GM18517 (cell line): ENCODE results near the gene ABHD6.
A peak's percentile ranks its signal among the peaks of the same experiment; 100 is the strongest.
"Not testable (repeated sequence)": the region's sequence is repeated elsewhere in the genome, so short reads cannot be mapped to it uniquely, and the experiment has no call there.

Experiments used
- ATAC-seq: cut with Tn5 transposase; IDR thresholded peaks from one replicate; pipeline ENCODE4 v1.9.1; 2021; ENCODE audit warnings: mild to moderate bottlenecking, moderate library complexity; ENCODE audit not compliant: unreplicated experiment

Gene ABHD6

DNA sequence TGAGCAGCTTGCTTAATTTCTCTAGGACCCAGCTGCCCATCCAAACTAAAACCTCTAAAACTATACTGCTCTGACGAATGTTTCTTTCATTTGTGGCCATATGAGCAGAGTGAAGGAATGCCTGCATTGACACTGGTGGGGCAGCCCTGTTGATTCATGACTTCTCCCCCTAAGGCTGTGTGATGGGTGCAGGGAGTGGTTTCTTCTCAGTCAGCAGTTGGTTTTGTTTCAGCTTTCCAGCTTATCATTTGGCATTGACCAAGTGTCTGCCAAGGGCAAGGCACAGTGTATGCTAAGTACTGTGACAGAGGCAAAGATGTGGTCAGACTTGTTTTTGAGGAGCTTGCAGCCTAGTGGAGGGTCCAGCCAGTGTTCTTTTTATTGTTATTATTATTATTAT lies 4.7 kb downstream of the ABHD6 start:
- no peak for ATAC-seq

GRCh38 chr3:58242860-58243259 lies 5.3 kb downstream of the ABHD6 start:
- ATAC-seq: not testable (repeated sequence)

- no peak for ATAC-seq
Observed at GRCh38 chr3:58243976-58244585, 6.5 kb downstream of the ABHD6 start.

DNA sequence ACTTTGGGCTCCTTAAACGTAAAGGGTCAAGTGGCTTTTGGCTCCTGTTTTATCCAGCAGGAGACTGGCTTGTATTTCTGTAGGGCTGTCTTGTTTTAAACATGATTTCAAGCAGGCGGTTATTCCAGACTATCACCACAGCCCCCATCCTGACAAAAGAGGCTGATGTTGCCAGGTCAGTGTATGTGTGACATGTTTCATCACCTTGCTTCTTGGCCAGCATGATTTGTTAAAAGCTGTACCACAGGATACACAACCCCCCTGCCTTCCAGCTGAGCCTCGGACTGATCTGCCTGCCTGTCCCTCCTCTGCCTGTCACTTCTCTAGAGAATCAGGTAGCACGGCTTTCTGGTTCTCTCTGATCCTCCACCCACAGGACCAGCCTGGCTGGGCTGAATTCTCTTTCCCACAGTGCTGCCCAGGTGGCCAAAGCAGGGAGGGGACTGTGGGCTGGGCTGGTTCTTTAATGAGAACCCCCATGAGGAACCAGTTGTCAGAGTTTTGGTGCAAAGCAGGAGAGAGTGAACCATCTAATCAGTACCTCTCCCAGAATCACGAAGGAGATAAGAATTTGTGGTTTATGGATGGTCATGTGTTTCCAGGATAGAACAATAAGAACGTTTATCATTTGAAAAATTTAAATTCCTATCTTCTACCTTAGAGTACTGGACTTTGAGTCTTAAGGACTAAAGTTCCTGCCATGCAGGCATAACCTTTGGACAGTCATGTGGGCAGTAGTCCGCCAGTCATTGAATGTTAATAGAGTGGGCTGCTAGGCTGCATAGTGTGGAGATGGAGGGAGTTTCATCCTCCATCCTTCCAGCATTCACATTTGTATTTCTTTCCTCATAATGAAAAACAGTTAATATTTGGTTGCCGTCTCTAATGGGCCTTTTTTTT lies 8.8 kb downstream of the ABHD6 start:
- no peak for ATAC-seq

DNA sequence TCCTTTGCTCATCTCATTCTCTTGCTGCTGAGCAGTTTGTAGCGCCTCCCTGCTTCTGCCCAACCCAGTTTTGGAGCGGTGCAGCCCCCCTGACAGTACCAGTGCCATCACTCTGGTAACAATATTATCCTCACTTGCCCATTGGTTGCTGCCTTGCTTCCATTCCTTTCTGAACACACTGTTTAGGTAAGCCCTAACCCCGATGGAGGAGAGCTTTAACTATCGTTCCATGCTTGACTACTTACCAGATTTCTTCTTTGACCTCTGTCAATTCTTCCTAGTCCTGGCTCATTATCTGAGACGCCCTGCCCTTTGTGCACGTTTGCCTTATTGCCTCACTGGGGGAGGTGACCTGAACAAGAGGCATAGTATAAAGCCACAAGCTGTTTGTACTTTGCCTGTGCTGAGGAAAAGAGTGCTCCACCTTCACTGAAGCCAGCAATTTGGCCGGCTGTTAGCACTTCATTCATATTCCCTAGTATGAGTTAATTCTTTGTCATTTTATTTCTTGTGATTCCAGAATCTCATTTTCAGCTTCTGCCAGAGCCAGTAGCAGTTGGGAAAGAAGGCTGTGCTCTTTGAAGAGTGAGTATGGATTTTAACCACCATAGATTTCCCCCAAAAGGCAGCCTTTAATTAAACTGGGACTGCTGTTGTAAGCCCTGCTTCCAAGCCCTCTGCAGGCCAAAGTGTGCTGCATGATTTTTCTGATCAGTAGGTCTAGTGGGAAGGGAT lies 11.9 kb downstream of the ABHD6 start:
- ATAC-seq: no peak

DNA sequence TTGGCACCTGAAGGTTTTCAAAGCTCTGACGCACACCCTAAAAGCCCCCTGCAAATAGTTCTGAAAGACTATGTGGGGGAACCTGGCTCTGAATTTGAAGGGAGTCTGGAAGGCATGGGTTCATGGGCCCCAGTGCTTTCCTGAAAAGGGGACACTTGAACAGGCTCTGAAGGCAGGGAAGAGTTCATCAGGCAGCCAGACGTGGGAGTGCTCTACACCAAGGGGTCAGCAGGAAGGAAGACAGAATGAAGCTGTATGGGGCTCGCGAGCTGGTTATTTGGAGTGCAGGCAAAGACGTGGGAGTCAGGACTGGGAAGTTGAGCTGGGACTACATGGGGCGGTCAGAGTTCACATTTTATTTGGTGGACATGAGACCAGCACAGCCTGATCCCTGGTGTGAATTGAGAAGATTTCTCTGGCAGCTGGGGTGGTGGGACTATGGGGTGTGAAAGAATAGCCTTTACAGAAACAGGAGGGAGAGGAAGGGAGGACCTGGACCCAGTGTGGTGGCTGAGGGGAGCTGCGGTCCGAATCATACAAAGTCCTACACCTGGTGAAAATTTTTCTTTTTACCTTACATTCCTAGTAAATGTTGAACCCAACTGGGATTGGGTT lies 12.6 kb downstream of the ABHD6 start:
- ATAC-seq: no peak

DNA sequence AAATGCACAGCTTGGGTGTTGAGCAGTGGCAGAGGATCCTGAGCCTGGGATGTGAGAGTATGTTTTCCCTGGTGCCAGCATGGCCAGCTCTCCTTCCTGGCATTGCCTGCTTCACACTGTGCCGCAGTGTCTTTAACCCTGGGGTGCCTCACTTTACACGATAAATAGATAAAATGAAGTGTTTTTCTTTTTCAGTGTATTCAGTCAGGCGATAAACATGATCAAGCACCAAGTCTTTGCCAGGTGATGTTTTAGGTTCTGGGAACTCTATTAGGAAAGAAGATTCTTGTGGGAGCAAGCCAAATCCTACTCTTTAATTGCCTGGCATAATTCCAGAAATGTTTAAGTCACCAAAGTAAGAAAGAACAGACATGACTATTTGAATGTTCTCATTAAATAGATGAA lies 14.0 kb downstream of the ABHD6 start:
- ATAC-seq: no peak

GRCh38 chr3:58254144-58254543 lies 16.6 kb downstream of the ABHD6 start:
- no peak for ATAC-seq

- ATAC-seq: no peak
Observed at GRCh38 chr3:58256061-58256460, 18.5 kb downstream of the ABHD6 start.

- ATAC-seq: no peak
Observed at GRCh38 chr3:58256511-58256910, 18.9 kb downstream of the ABHD6 start.

DNA sequence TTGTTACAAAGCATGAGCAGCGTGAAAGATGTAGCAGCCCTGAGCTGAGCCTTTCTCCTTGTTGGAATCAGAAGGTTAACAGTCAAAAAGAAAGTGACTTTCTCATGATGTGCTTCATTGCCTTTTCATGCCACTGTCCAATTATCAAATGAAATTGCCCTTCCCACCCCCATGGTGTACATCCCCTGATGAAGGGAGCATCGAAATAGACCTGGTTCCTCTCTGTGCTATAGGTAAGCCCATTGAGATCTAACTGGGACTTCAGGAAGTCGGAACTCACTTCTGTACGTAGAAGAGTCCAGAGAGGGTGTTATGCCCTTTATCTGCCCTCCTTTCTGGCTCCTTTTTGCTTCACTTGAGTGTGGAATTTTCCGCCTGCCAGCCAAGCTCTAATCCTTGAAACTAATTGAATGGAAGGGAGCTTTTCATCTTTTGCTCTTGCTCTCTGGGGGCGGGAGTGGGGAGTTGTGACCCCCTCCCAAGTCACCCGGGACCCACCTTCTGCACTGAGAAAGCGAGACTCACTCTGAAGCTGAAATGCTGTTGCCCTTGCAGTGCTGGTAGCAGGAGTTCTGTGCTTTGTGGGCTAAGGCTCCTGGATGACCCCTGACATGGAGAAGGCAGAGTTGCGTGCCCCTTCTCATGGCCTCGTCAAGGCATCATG lies 20.9 kb downstream of the ABHD6 start:
- ATAC-seq: no peak

DNA sequence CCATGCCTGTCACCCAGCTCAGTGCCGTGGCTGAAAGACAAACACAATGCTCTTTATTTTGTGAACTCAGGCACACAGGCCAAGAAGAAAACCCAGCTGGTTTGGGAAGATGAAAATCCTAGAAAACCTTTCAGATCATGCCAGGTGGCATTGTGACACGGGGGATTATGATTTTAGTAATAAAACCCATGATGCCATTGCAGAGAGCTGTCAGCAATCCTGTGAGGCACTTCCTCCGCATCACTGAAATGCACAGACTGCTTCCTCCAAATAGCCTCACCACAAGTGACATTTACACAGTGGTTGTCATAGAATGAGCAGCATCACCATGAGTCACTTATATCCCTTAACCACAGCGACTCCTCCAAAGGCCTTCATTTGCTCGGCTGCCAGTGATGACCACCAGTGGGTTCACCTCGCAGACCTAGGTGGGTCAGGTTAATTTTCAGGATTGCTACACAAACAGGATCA lies 22.7 kb downstream of the ABHD6 start:
- no peak for ATAC-seq

GRCh38 chr3:58260733-58261132 lies 23.1 kb downstream of the ABHD6 start:
- no peak for ATAC-seq

DNA sequence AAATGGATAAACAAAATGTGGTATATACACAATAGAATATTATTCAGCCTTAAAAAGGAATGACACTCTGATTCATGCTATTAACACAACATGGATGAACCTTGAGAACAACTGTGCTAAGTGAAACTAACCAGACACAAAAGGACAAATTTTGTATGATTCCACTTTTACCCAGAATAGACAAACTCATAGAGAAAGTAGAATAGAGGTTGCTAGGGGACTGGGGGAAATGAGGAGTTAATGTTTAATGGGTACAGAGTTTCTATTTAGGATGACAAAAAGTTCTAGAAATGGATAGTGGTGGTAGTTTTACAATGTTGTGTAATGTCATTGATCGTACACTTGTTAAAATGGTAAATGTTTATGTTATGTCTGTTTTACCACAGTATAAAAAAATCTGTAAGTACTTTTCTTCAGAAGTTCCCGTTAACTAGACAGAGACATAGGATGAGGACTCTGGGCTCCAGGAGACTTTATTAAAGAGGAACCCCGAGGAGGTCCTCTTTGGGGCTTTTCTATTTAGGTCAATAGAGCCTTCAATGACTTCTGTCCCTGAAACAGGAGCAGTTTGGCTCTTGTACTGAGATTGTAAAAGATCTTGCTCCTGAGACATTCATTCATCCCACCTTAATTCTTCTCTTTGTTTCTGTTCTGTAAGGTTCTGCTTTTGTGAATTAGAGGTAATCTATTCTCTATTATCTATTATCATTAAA lies 24.5 kb downstream of the ABHD6 start:
- peak; percentile 78 for ATAC-seq

GRCh38 chr3:58266577-58266976 lies 29.0 kb downstream of the ABHD6 start:
- ATAC-seq: no peak

GRCh38 chr3:58267543-58267942 lies 30.0 kb downstream of the ABHD6 start:
- ATAC-seq: not testable (repeated sequence)

DNA sequence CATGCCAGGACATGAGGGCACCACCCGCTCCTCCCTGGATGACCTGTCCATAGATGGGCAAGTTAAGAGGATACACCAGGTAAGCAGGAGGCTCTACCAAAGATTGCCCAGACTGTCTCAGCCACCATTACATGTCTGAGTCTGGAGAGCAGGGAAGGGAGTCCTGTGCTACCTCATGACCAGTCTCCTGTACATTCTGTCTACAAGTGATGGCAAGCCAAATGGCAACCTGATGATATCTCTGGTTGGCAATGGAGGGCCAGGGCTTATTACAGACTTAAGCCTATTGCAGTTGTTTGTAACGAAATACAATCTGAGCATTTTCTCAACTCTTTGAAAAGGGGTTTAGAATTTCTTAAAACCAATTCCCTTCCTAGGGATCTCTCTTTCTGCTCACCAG lies 31.8 kb downstream of the ABHD6 start:
- ATAC-seq: no peak

GRCh38 chr3:58270485-58270884 lies 32.9 kb downstream of the ABHD6 start:
- ATAC-seq: no peak

DNA sequence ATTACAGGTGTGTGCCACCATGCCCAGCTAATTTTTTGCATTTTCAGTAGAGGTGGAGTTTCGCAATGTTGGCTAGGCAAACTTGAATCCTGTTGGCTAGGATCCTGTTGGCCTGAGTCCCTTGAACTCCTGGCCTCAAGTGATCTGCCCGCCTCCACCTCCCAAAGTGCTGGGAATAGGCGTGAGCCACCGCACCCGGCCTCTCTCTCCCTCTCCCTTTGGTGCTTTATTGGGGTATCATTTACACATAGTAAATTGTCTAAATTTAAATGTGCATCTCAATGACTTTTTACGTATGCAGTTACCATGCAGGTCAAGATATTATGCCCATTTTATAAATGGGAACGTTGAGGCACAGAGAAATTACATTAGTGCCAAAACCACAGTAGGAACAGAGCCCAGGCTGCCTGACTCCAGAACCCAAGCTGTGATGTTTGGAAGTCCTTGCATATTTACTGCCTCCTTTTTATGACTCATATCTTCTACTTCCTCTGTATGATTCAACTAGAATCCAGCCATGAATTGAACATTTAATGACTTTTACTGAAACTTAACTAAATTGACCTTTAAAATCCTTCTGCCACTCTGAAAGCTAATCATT lies 34.4 kb downstream of the ABHD6 start:
- ATAC-seq: no peak

DNA sequence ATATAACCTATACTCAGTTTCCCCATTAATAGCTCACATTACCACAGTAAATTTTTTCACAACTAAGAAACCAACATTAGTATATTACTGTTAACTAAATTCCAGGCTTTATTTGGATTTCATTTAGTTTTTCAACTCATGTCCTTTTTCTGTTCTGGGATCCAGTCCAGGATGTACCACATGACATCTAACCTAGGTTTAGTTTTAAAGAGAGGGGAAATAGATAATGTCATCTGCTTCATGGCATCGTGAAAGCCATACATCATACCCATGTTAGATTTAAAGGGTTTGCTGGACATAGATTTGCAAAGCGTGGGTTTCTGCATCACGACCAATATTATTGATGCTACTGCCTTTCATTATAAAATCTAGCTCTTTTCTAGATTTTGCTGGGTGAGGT lies 35.3 kb downstream of the ABHD6 start:
- no peak for ATAC-seq
